HG02759 (cell line): ENCODE data around the gene NNT.
"Not testable (repeated sequence)": the region's sequence is repeated elsewhere in the genome, so short reads cannot be mapped to it uniquely, and the experiment has no call there.

Source experiments
- ATAC-seq: cut with Tn5 transposase; IDR thresholded peaks from one replicate; pipeline ENCODE4 v1.9.1; 2021; ENCODE audit warnings: mild to moderate bottlenecking, moderate library complexity; ENCODE audit not compliant: unreplicated experiment

The NNT gene

DNA sequence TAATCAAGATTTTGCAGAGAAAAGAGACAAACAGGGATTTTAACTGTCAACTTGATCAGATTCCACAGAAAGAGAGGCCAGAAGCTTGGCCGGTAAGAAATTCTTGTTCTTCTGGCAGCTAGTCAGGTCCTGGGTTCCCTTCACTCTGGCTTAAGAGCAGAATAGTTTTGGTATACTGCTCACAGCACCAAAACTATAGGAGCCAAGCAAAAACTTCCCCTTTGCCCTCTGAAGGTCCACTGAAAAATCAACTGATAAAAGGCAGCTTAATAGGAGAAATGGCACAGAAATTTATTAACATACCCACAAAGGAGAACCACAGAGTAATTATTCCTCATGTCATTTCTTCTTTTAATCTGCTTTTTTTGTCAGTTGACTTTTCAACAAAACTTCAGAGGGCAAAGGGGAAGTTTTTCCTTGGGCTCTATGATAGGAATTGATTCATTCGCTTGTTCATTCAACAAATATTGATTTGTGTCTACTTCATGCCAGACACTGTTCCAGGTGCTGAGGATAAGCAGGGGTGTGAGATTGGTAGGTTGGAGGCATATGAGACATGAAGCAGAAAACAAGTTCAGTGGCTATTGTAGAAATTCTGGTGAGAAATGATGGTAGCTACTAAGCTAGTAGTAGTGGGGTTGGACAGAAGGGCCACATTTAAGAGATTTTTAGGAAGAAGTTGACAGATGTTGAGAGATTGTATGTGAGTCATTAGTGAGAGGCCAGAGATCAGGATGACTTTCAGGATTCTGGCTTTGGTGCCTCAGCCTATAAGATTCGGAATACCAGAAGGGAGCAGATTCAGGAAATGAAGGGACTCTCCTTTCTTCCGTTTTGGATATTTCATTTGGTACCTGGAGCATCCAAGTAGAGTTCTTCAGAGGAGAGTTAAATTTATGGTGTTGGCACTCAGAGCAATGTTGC is 20.6 kb upstream of the NNT start:
- no peak for ATAC-seq

DNA sequence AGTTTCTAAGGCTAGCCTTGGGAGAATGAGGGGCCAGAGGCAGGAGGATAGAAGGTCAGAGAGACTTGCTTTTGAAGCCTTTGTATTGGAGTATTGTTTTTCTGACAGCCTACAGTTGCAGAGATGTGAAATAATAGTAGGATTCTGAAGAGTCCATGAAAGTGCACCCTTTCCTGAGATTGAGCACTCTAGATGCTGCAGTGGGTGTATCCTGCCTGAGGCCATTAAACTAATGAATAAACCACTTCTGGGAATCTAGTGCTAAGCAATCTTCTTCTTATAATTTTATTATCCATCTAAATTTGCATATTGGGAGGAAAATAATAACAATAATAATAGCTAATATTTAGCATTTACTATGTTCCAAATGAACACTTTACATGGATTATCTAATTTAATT is 19.3 kb upstream of the NNT start:
- ATAC-seq = no peak

DNA sequence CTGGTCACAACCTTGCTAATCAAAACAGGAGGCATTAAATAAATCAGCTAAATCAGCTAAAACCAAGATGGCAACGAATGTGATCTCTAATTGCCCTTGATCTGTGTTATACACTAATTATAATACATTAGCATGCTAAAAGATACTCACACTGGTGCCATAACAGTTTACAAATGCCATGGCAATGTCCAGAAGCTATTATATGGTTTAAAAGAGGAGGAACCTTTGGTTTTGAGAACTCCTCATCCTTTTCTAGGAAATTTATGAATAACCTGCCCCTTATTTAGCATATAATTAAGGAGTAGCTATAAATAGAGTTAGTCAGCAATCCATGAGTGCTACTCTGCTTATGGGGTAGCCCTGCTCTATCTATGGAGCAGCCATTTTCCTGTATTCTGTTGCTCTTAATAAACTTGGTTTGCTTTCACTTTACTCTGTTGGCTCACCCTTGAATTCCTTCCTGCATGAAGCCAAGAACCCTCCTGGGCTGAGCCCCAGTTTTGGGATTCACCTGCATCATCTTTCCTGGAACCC is 18.7 kb upstream of the NNT start:
- ATAC-seq = no peak

DNA sequence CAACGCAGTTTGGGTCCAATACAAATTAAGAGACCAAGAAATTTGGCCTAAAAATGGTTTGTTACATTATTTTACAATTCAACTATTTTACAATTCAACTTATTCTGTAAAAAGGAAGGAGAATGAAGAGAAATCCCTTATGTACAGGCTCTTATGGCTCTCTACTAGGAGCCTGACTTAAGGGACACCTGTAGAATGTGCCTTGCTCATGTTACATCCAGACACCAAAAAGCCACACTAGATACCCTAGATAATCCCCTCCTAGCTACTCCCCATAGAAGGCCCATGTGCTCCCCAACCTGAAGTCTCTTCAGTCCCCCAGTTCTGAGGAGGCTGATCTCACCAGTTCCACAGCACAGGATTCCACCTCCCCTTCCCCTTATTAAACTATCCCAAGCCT is 14.1 kb upstream of the NNT start:
- no peak for ATAC-seq

DNA sequence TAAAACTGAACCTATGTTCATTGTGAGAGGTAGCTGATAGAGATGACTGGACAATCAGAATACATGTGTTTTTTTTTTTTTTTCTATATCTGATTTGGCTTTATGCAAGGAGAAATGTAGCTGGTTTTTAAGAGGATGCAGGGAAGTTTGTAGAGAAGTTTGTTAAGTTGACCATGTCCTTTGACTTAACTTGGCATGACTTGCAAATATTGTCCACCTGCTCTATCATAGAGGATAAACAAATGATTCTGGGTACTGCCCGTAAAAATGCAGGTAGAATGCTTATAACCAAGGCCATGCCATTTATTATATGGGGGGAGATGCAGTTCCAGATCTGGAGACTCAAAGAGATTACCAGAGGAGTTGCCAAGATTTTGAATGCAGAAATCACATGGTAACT is 13.7 kb upstream of the NNT start:
- ATAC-seq = no peak

GRCh38 chr5:43590700-43591099 is 12.3 kb upstream of the NNT start:
- no peak for ATAC-seq

GRCh38 chr5:43592363-43592762 is 10.6 kb upstream of the NNT start:
- peak; percentile 48 for ATAC-seq

DNA sequence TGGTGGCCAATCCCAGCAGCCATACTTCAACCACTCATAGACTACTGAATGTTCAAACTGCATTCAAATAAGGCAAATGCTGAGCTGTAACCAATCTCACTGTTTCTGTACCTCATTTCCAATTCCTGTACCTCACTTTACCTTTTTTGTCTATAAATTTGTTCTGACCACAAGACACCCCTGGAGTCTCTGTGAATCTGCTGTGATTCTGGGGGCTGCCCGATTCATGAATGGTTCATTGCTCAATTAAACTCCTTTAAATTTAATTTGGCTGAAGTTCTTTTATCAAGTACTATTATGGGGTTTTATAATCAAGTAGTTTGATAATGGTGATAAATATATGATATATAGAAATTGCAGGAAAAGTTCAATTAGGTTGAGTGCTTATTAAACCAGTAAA is 4.1 kb upstream of the NNT start:
- ATAC-seq = not testable (repeated sequence)

DNA sequence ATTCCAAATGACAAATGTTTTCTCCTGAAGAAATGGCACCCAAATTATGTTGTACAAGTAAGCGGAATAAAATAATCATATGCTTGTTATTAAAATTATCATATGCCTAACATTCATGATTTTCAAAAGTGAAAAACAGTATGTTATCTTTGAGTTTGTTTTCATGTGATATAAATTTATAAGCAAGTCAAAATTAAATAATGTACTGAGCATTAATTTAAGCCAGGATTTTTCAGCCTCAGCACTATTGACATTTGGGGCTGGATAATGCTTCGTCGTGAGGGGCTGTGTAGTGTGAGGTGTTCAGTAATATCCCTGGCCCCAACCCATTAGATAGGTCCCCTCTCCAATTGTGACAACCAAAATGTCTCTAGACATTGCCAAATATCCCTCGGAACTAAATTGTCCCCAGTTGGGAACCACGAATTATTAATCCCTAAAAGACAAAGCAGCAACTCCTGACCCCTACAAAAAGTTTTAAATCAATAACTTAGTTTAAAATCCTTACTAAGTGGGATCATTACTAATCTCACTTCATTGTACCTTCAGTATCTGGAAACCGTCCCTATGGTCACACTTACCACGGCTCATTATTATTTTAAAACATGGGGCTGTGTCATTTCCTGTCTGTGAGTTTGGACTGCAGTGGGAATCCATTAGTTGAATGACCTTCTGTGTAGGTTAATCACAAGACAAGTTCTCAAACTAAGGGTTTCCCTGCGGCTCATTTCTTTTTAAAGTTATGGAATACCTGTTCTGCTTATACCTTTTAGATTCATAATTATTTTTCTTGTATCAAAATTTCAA is 1.3 kb upstream of the NNT start:
- no peak for ATAC-seq

DNA sequence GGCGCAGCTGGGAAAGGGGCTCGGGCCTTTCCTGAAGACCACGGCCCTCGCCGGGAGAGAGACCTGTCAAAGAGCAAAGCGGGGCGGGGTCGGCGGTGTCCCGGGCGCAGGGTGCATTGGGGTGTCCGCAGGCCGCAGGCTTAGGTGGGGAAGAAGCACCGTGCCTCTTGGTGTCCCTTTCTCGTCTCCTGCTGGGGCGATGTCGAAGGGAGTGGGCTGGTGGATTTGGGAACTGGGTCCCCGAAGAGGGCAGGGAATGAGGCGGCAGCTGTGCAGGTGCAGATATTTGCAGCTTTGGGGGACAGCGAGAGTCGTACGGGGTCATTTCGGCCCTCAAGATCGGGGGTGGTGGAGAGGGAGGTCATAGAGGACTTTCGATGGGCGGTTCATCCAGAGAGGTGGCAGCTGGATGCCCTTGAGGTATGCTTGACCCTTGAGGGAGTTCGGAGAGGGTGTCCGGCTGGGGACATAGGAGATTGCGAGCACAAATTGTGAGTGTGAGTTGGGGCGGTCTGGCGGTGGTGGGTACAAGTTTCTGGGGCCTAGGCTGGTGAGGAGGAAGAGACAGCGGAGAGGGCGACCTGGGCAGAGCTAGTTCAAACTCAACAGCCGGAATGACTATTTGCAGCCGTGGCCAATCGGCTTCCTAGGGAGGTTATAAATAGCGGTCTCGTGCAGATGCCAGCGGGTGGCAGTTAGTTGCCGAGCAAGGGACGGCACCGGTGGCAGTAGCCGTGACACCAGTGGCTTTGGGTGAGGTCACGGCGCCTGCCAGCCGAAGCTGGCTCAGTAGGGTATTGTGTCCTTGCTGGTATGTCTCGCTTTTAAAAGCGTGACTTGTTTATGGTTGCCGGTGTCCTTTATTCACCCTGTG is 601 bp downstream of the NNT start:
- peak; percentile 56 for ATAC-seq

GRCh38 chr5:43604699-43605098 is 1.7 kb downstream of the NNT start:
- no peak for ATAC-seq

DNA sequence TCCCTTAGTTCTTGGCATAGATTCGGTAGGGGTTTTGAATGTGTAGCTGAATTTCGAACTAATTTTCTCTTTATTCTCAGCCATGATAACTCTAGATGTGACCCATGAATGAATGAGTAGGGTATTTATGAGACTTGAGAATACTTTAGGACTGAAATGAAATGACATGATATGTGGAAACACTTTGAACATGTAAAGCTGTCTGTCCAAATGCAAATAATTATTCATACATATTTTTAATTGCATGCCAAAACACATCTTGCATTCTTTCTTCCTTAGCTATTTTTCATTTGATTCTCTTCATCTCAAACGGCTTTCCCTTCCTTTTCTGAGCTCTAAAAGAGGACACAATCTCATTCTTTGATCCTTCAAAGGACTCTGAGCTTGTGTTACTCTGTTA is 3.4 kb downstream of the NNT start:
- ATAC-seq = no peak

- no peak for ATAC-seq
Observed at GRCh38 chr5:43608406-43608805, 5.4 kb downstream of the NNT start.

DNA sequence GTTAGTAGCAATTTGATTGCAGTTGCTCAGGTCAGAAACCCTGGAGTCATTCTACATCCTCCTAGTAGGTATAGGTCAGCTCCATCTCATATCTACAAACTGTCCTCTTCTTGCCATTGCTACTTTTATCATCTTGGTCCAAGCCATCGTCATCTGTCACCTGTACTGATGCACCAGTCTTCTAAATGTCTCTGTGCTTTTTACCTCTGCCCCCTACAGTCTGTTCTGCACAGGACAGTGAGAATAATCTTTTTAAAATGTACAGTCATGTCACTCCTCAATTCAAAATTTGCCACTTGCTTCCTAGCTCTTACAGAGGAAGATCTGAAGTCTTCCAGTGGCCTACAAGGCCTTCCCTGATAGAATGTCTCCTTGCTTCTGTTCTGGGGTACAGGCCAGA is 6.8 kb downstream of the NNT start:
- ATAC-seq = peak; percentile 80

- no peak for ATAC-seq
Observed at GRCh38 chr5:43613370-43613769, 10.4 kb downstream of the NNT start.

DNA sequence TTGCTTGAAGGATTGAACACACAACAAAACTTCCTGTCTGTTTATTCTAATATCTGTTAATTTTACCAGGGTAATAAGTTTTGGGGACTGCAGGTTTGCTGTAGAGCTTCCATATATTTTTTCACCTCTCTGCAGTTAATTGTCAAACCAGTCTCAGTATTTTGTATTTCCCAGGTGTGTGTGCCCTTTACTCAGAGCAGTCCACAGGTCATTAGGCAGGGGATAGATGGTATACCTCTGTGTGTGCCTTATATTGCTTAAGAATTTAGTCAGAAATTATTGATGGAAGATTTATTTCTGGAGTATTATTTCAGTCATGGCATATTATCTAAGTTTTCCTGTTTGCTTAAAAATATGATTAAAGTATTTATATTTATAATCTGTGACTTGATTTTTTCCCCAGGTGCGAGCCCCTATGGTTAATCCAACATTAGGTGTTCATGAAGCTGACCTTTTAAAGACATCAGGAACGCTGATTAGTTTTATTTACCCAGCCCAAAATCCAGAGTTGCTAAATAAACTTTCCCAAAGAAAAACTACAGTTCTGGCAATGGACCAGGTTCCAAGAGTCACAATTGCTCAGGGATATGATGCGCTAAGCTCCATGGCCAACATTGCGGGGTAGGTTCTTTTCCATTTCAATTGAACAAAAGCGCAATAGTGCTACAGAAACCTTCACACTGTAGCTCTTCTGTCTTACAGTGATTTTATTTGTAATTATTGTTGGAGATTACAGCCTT is 12.6 kb downstream of the NNT start:
- no peak for ATAC-seq

- no peak for ATAC-seq
Observed at GRCh38 chr5:43616535-43616934, 13.6 kb downstream of the NNT start.

DNA sequence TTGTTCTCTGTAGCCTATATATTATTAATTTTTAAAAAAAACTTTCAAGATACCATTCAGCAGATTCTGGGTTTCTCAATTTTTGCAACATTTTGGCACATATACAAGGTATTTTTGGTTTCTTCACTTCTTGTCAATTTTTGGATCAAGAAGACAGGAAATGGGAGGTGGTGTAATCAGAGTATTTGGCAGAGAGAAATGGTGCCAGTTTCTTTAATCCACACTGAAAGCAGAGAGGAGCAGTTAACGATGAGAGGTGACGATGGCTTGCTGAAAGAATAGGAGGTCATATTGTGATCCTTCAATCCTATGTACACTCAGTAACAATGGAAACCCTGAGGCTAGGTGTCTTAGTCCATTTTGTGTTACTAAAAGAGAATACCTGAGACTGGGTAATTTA is 16.4 kb downstream of the NNT start:
- ATAC-seq = no peak

DNA sequence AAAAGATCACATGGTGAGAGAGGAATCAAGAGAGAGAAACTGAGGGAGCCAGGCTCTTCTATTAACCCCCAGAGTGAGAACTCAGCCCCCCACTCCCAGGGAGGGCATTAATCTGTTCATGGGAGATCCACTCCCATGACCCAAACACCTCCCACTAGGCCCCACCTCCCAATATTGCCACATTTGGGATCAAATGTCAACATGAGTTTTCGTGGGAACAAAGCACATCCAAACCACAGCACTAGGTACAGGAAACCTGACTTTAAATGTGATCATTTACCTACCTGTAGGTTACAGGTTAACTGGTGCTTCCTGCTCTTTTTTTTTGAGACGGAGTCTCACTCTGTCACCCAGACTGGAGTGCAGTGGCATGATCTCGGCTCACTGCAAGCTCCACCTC is 16.9 kb downstream of the NNT start:
- ATAC-seq = no peak

GRCh38 chr5:43620944-43621505 is 18.0 kb downstream of the NNT start:
- ATAC-seq = no peak
